Measurements from ENCODE around the gene LRRC45. TPM values are rescaled to one million over a fixed set of nuclear protein-coding genes. Genes with fewer than 3 reads are reported as not detected.

Gene LRRC45
- total and polyA plus RNA-seq, 11 donors, result 2.9 to 8.6 (median 5.6) TPM

- intact Hi-C loops (cut with DNase I), result no loop called here
- Histone ChIP-seq H3K27ac (no peak overlapping the region), H3K36me3 (peaks cover 0 to 47% (median 14%) of the 10 kb centered on the region in 9 donors), H3K4me3 (no peak overlapping the region), H3K27me3 (no peaks in the 10 kb centered on the region), H3K4me1 (peaks cover 3 to 38% (median 24%) of the 10 kb centered on the region in 12 donors), H3K9me3 (no peaks in the 10 kb centered on the region)
- TF ChIP-seq POLR2A (IDR thresholded peaks at IDR 0.05) (no peak), CTCF (IDR thresholded peaks at IDR 0.05) (no peak)
- DNase-seq (peak in 3 of 5 donors; percentile 17 to 47 (median 20)), ATAC-seq (no peak)
- 92 to 98% (median 95%) methylated on average over 12 to 16 of the region's 16 CpGs for WGBS, 4 donors
These were observed 26.4 kb downstream of the LRRC45 start for GRCh38 chr17:82049521-82049971.

DNA sequence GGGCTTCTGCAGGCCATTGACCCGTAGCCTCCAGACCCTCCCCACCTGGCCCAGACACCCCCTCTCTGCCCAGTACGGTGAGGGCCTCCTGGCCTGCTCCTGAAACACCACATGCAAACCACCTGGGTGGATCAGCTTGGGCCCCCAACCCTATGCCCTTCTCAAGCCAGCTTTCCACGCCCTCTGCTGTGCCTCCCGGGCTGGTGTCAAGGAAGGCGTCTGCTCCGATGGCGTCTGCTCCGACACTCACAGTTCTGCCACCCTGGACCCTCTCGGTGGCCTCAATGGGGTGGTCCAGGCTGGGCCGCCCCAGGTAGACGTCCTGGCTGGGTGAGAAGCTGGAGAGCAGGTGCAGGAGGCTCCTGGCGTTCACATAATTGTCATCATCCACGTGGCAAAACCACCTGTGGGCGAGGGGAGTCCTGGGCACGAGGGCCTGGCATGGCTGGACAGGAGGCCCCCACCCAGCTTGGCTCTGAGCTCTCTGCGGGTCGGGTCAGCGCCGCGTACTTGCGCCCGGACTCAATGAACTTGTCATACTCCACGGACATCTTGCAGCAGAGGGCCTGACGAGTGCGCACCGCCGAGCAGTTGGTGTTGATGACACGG, 27.2 kb downstream of the LRRC45 start:
- TF ChIP-seq POLR2A (IDR thresholded peaks at IDR 0.05) (no peak), CTCF (IDR thresholded peaks at IDR 0.05) (no peak)
- peak overlapping the region in 10 of 12 donors; percentile 63 to 96 (median 82) for H3K4me3 ChIP-seq
- peak in 3 of 5 donors; percentile 21 to 39 (median 25) for DNase-seq

GRCh38 chr17:82050761-82051641, 27.9 kb downstream of the LRRC45 start:
- intact Hi-C loops (cut with DNase I), result no loop called here
- Histone ChIP-seq H3K4me1 (peaks cover 3 to 38% (median 24%) of the 10 kb centered on the region in 12 donors), H3K4me3 (peak overlapping the region; percentile 63 to 96 (median 82)), H3K9me3 (no peaks in the 10 kb centered on the region), H3K36me3 (peaks cover 0 to 61% (median 28%) of the 10 kb centered on the region in 9 donors), H3K27ac (peak overlapping the region in 9 of 12 donors; percentile 38 to 72 (median 58)), H3K27me3 (no peaks in the 10 kb centered on the region)
- TF ChIP-seq CTCF (IDR thresholded peaks at IDR 0.05), result no peak
- WGBS, 4 donors, result 12 to 75% (median 17%) methylated on average over 8 to 79 of the region's 79 CpGs
- ATAC-seq (peak in 2 of 4 donors; percentile 13 to 16), DNase-seq (peak in 3 of 5 donors; percentile 28 to 71 (median 32))

More for the DNA sequence above, 27.2 kb downstream of the LRRC45 start:
- Histone ChIP-seq H3K27me3 (no peaks in the 10 kb centered on the region), H3K36me3 (peaks cover 0 to 54% (median 21%) of the 10 kb centered on the region in 9 donors), H3K27ac (peak overlapping the region in 1 of 12 donors; percentile 64), H3K4me1 (peaks cover 3 to 38% (median 24%) of the 10 kb centered on the region in 12 donors), H3K9me3 (no peaks in the 10 kb centered on the region)
- ATAC-seq, result no peak
- WGBS, 4 donors, result 88 to 93% (median 91%) methylated on average over 16 to 28 of the region's 28 CpGs
- intact Hi-C loops (cut with DNase I), result no loop called here

All from heart left ventricle (tissue), 16 donors.